Tibial nerve (tissue), 4 donors: ENCODE results near the gene ACAD11.

Source experiments
- CTCF ChIP-seq, 5 experiments: fragments of 200-600 bp in 3 of 5; fragments of 450-650 bp in 2 of 5; sonication (generic) in 3 of 5; IDR thresholded peaks; one replicate each; pipeline ENCODE4 v1.5.1; 2016 to 2019; ENCODE audit warnings: antibody characterized with exemption in 5 of 5, mild to moderate bottlenecking in 3 of 5, moderate library complexity in 2 of 5
- EP300 ChIP-seq, 2 donors: sonication (generic); formaldehyde crosslinking; IDR thresholded peaks; one replicate each; pipeline ENCODE4 v1.6.1; 2017; ENCODE audit warnings: antibody characterized with exemption in 2 of 2, mild to moderate bottlenecking in 1 of 2
- POLR2A ChIP-seq, 2 donors: fragments of 450-650 bp; IDR thresholded peaks; one replicate each; pipeline ENCODE4 v1.6.1; 2017; ENCODE audit warnings: antibody characterized with exemption in 2 of 2, mild to moderate bottlenecking in 2 of 2, moderate library complexity in 2 of 2

GRCh38 chr3:132622761-132623160 is 36.8 kb downstream of the ACAD11 start:
- TF ChIP-seq CTCF (IDR thresholded peaks at IDR 0.05): no peak
- no peak for TF ChIP-seq POLR2A (IDR thresholded peaks at IDR 0.05)
- TF ChIP-seq EP300 (IDR thresholded peaks at IDR 0.05): no peak
